Measurements from ENCODE around the gene CMPK2. TPM values are rescaled to one million over a fixed set of nuclear protein-coding genes. Genes with fewer than 3 reads are reported as not detected.

Gene CMPK2
- total RNA-seq, 1 donor: 1.9 TPM

DNA sequence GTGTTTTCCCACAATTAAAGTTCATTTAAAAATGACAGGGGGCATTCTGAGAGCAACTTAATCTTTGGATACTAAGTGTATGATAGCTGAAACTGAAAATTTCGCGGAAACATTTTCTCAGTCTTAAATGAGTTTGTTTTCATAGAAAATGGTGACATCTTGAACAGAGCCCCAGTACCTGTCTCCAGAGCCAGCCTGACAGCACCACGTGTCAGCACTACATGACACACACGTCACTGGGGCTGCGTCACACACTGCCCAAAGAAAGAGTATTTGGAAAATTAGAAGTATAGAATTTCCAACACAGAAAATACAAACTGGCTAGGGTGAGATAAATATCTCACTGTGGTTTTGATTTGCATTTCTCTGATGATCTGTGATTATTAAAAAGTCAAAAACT is 50.8 kb downstream of the CMPK2 start:
- no peak for DNase-seq (ENCODE audit: low read depth)
- TF ChIP-seq, protein P1, sequence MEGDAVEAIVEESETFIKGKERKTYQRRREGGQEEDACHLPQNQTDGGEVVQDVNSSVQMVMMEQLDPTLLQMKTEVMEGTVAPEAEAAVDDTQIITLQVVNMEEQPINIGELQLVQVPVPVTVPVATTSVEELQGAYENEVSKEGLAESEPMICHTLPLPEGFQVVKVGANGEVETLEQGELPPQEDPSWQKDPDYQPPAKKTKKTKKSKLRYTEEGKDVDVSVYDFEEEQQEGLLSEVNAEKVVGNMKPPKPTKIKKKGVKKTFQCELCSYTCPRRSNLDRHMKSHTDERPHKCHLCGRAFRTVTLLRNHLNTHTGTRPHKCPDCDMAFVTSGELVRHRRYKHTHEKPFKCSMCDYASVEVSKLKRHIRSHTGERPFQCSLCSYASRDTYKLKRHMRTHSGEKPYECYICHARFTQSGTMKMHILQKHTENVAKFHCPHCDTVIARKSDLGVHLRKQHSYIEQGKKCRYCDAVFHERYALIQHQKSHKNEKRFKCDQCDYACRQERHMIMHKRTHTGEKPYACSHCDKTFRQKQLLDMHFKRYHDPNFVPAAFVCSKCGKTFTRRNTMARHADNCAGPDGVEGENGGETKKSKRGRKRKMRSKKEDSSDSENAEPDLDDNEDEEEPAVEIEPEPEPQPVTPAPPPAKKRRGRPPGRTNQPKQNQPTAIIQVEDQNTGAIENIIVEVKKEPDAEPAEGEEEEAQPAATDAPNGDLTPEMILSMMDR (IDR thresholded peaks at IDR 0.05; ENCODE audit: insufficient read depth, low read length): no peak
- H3K4me3 ChIP-seq (ENCODE audit: low read depth, low read length): no peak overlapping the region

DNA sequence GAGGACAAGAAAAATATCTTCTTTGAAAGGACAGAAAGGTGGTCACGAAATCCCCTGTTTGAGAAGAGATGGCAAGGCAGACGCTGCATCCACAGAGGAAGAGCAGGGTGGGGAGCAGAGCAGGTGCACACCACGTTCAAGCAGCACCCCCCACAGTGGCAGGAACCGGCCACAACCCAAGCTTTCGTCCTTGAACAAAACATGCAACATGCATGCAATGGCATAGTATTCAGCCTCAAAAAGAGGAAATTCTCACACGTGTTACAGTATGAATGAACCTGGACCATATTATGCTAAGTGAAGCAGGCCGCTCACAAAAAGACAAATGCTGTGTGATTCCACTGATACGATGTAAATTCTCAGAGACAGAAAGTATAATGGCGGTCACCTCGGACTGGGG is 51.4 kb downstream of the CMPK2 start:
- H3K4me3 ChIP-seq (ENCODE audit: low read depth, low read length): no peak overlapping the region
- DNase-seq (ENCODE audit: low read depth): no peak
- TF ChIP-seq, protein P1 (IDR thresholded peaks at IDR 0.05; ENCODE audit: insufficient read depth, low read length): no peak

DNA sequence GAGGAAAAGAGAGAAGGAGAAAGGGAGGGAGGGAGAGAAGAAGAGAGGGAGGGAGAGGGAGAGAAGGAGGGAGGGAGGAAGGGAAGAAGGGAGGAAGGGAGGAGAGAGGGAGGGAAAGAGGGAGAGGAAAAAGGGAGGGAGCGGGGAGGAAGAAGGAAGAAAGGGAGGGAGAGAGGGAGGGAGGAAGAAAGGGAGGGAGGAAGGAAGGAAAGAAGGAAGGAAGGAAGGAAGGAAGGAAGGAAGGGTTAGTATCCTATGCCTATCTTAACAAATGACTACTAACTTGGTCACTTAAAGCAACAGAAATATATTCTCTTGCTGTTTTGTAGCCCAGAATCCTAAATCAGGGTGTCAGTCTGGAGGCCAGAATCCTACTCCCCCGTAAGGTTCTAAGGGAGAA is 52.1 kb downstream of the CMPK2 start:
- no peak overlapping the region for H3K4me3 ChIP-seq (ENCODE audit: low read depth, low read length)
- TF ChIP-seq, protein P1 (IDR thresholded peaks at IDR 0.05; ENCODE audit: insufficient read depth, low read length): no peak
- no peak for DNase-seq (ENCODE audit: low read depth)

DNA sequence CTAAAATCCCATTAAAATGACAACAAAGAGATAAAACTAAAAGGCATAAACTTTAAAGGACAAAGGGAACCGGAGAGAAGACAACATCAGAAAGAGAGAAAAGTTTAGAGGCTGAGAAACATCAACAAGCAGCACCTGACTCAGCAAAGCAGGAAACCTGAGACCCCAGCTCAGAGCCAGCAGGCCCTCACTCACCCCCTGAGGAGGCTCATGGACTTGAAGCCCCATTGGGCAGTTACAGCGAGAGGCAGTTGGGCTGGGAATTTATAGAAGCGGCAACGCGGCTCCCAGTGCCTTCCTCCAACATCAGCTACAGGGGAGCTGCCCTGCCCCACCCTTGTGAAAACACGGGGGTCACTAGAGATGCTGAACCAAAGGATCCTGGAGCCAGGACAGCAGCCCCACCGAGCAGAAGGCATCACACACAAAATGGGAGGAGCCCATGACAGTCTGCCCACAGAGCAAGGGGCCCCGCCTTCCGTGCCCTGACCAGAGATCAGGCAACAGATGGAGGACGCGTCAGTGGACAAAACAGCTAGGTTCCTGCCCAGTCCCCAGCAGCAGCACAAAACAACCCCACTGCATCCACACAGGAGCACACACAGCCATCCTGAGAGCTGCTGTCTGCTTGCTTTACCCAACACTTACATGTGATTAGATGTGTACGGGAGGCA is 52.7 kb downstream of the CMPK2 start:
- DNase-seq (ENCODE audit: low read depth): no peak
- TF ChIP-seq, protein P1 (IDR thresholded peaks at IDR 0.05; ENCODE audit: insufficient read depth, low read length): no peak
- H3K4me3 ChIP-seq (ENCODE audit: low read depth, low read length): no peak overlapping the region

DNA sequence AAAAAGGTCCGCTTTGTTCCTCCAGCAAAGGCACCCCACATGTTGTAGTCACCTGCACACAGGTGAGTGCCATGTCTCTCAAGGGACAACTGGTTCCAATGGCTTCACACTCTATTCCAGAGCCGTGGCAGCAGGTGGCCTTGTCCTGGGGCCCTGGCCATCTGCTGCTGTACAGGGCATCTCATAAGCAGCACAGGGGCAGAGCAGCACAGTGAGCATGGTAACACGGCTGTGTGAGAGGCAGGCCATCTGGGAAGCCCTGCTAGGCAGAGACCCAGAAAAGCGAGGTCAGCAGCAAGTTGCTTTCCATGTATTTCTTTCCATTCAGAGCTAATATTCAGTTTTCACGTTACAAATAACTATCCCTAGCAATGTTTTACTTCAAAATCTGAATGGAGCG is 54.7 kb downstream of the CMPK2 start:
- TF ChIP-seq, protein P1 (IDR thresholded peaks at IDR 0.05; ENCODE audit: insufficient read depth, low read length): no peak
- no peak for DNase-seq (ENCODE audit: low read depth)

DNA sequence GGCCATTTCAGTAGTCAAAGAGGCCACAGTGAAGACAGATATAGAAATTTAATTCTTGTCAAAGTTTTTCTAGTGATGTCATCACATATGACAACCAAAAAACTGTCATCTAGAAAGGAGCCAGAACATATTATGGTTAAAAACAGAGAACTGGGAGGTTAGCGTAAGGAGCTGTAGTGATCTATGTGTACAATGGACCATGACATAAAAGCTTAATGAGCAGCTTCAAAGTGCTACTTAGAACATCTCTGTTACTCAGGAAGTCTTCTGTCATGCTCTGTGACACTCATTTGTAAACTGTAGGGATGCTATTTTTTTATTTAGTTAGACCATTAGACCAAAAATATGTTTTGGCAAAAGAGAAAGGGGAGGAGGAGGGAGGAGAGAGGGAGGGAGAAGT is 57.3 kb downstream of the CMPK2 start:
- no peak for DNase-seq (ENCODE audit: low read depth)
- TF ChIP-seq, protein P1 (IDR thresholded peaks at IDR 0.05; ENCODE audit: insufficient read depth, low read length): no peak
- H3K4me3 ChIP-seq (ENCODE audit: low read depth, low read length): no peak overlapping the region

More for the DNA sequence above, 54.7 kb downstream of the CMPK2 start:
- H3K4me3 ChIP-seq (ENCODE audit: low read depth, low read length): no peak overlapping the region

DNA sequence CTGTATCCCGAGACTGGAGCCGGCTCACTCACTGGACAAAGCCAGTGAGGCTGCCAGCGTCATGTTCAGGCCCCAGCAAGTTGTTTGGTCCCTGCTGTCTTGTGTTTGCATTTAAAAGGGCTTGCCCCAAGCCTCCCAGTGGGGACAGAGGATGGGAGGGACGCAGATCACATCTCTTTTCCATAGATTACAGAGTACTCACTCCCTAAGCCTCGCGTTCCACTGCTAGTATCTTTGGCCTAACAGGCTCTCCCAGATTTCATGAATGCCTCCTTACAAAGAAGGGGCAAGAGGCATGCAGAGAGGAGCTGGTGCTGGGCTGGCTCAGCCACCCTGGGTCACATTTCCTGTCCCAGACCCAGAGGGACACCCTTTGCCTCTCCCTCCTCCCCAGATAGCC is 59.1 kb downstream of the CMPK2 start:
- no peak overlapping the region for H3K4me3 ChIP-seq (ENCODE audit: low read depth, low read length)
- TF ChIP-seq, protein P1 (IDR thresholded peaks at IDR 0.05; ENCODE audit: insufficient read depth, low read length): no peak
- no peak for DNase-seq (ENCODE audit: low read depth)

Data from fibroblast of the aortic adventitia (primary cell).